ENCODE measurements around the gene SYT2. TPM values are rescaled to one million over a fixed set of nuclear protein-coding genes. Genes with fewer than 3 reads are reported as not detected.
A peak's percentile ranks its signal among the peaks of the same experiment; 100 is the strongest.

Gene SYT2
- total and polyA plus RNA-seq, 10 of the 15 experiments (the other 5 are each of a cell fraction or from before 2014, with no cell fraction given) = not detected

- ChIA-PET RAD21 (ENCODE audit: unreplicated experiment) (interaction anchor here (1.1 to 1.8 kb wide), 2 partner anchors 11 to 52 kb away, joined by 3 to 11 read pairs; no protein-coding TSS in a partner anchor), SMC1A (ENCODE audit: uncharacterized antibody, unreplicated experiment) (interaction anchor here (1.0 to 3.8 kb wide), 5 partner anchors 8 to 51 kb away, joined by 3 to 38 read pairs (median 5); no protein-coding TSS in a partner anchor), CTCF (interaction anchor here (1.0 to 1.6 kb wide), 5 partner anchors 8 to 25 kb away, joined by 3 to 4 read pairs (median 3); no protein-coding TSS in a partner anchor), POLR2A (interaction anchor here (0.6 to 1.6 kb wide), 2 partner anchors 9 to 47 kb away, joined by 3 to 8 read pairs; no protein-coding TSS in a partner anchor)
- peak; percentile 91 for ATAC-seq
- Histone ChIP-seq H3K27ac (ENCODE audit: control insufficient read depth, insufficient read depth) (no peak overlapping the region), H3K4me1 (ENCODE audit: control insufficient read depth, insufficient read depth, low read length) (no peaks in the 10 kb centered on the region), H3K79me2 (ENCODE audit: control insufficient read depth, insufficient read depth, low read length) (no peaks in the 10 kb centered on the region), H3K9me3 (replicated peaks; ENCODE audit: control insufficient read depth, insufficient read depth, low read length) (no peaks in the 10 kb centered on the region), H3K9ac (ENCODE audit: control insufficient read depth, insufficient read depth, low read length) (no peak overlapping the region), H3K27me3 (replicated peaks in 1 of 2; ENCODE audit: control insufficient read depth in 2 of 2, insufficient read depth in 2 of 2, low read length in 1 of 2) (no peaks in the 10 kb centered on the region), H2AFZ (ENCODE audit: control insufficient read depth, low read depth, low read length) (no peak overlapping the region), H3K36me3 (ENCODE audit: control insufficient read depth in 2 of 2, insufficient read depth in 2 of 2, low read length in 1 of 2) (no peaks in the 10 kb centered on the region), H4K20me1 (ENCODE audit: control insufficient read depth, insufficient read depth) (no peaks in the 10 kb centered on the region), H3K4me3 (no peak overlapping the region), H3K4me2 (ENCODE audit: control insufficient read depth, insufficient read depth) (no peak overlapping the region)
- intact Hi-C loops (cut with micrococcal nuclease; ENCODE audit: unreplicated experiment) (no loop called here), in situ Hi-C loops (cut with MboI) (no loop called here)
- peak; percentile 37 for DNase-seq (ENCODE audit: low read depth, low spot score)
- WGBS (ENCODE audit: insufficient coverage, insufficient replicate concordance, low lambda C conversion rate, missing lambda C conversion rate) = 47% methylated on average over 3 of the region's 3 CpGs
- BruUV-seq (replicated peaks) = no TSS peak
- FAIRE-seq = peak; percentile 83
- TF ChIP-seq RELB (IDR thresholded peaks at IDR 0.05; ENCODE audit: low read depth) (no peak), MTA2 (IDR thresholded peaks at IDR 0.05; ENCODE audit: low read depth) (no peak; the same call in 1 of the 2 replicates), GATAD2B (conservative IDR thresholded peaks at IDR 0.05; ENCODE audit: low read depth) (no peak), NFYB (IDR thresholded peaks at IDR 0.05; ENCODE audit: insufficient read depth, low read depth, low read length) (no peak), SPI1 (IDR thresholded peaks at IDR 0.05; ENCODE audit: borderline replicate concordance, insufficient read depth, low read depth, low read length) (peak; percentile 61; the same call in 1 of the 2 replicates), RUNX3 (IDR thresholded peaks at IDR 0.05; ENCODE audit: low read length) (no peak), ZNF687 (IDR thresholded peaks at IDR 0.05) (peak; percentile 49; the same call in 1 of the 2 replicates), ATF7 (IDR thresholded peaks at IDR 0.05; ENCODE audit: low read depth) (peak; percentile 62), KDM1A (IDR thresholded peaks at IDR 0.05; ENCODE audit: borderline replicate concordance) (no peak), FOS (IDR thresholded peaks at IDR 0.05; ENCODE audit: borderline replicate concordance, extremely low read depth, insufficient read length) (no peak), BRCA1 (IDR thresholded peaks at IDR 0.05; ENCODE audit: low read depth, low read length) (no peak), ATF3 (IDR thresholded peaks at IDR 0.05; ENCODE audit: borderline replicate concordance, extremely low read depth, low read depth, low read length) (no peak), TCF7 (IDR thresholded peaks at IDR 0.05; ENCODE audit: borderline replicate concordance) (no peak), SMARCA5 (IDR thresholded peaks at IDR 0.05) (no peak), MXI1 (IDR thresholded peaks at IDR 0.05; ENCODE audit: low read depth, low read length) (no peak), RAD51 (IDR thresholded peaks at IDR 0.05) (no peak), BMI1 (IDR thresholded peaks at IDR 0.05; ENCODE audit: borderline replicate concordance) (no peak), EGR1 (IDR thresholded peaks at IDR 0.05; ENCODE audit: borderline replicate concordance in 1 of 2, low read depth in 2 of 2, low read length in 2 of 2) (no peak), DPF2 (IDR thresholded peaks at IDR 0.05) (no peak), ZNF622 (IDR thresholded peaks at IDR 0.05) (no peak), POLR2A (IDR thresholded peaks at IDR 0.05; ENCODE audit: low read depth, low read length) (no peak)
Observed at GRCh38 chr1:202553560-202554038, 156.7 kb downstream of the SYT2 start.
